ENCODE results near the gene TDRD15. TPM values are rescaled to one million over a fixed set of nuclear protein-coding genes. Genes with fewer than 3 reads are reported as not detected.

TDRD15 gene
- total and polyA plus RNA-seq, 2 donors (not counting 3 experiments of a cell fraction or from before 2014, with no cell fraction given) = not detected

DNA sequence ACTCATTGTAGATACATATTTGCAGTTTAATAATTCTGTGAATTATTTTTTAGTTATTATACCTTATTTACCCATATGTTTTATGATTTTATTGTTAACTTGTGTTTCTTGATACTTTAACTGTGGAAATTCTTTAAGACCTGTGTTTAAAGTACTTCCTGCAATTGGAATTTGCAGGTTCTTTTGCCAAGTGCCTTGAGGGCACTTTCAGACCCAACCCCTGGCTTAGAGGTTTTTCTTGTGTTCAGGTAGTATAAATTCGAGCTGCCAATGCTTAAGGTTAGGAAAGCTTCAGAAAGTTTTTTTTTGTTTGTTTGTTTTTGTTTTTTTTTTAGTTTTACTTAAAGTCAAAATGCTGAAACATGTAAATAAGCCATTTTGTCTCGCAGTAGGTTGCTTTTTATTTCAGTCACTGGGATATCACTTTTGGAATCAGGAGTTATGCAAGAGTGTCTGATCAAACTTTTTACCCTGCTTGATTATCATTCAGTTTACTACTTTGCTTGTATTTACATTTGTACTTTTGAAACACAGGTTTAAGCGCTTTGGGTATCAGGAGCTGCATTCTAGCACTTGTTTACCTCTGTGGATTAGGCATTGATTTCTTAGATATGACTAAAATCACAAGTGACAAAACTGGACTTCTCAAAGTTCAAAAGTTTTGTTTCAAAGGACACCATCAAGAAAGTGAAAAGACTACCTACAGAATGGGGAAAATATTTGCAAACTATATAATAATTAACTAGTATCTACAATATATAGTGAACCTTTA lies 31.8 kb downstream of the TDRD15 start:
- H2AFZ ChIP-seq (ENCODE audit: low read depth, low read length) = no peak overlapping the region
- H3K36me3 ChIP-seq (ENCODE audit: control insufficient read depth in 2 of 2, extremely low read depth in 1 of 2, insufficient read depth in 2 of 2, low read length in 2 of 2) = no peaks in the 10 kb centered on the region
- H3K79me2 ChIP-seq (ENCODE audit: control insufficient read depth, insufficient read depth, low read length) = no peaks in the 10 kb centered on the region
- H3K27me3 ChIP-seq (ENCODE audit: control insufficient read depth in 2 of 2, insufficient read depth in 2 of 2, low read length in 2 of 2) = no peaks in the 10 kb centered on the region
- ChIA-PET POLR2A (no interaction called here), CTCF (no interaction called here)
- intact Hi-C loops (cut with micrococcal nuclease) (no loop called here), dilution Hi-C loops (cut with MboI; ENCODE audit: extremely low pct_ligation_motif_present, low sequenced_read_pairs) (no loop called here)
- BruUV-seq (replicated peaks) = no TSS peak
- no peaks in the 10 kb centered on the region for H3K9me1 ChIP-seq (replicated peaks; ENCODE audit: control insufficient read depth, extremely low read depth, insufficient read depth, low read length)
- H3K4me1 ChIP-seq (ENCODE audit: control insufficient read depth, extremely low read depth, insufficient read depth, low read length) = no peaks in the 10 kb centered on the region
- FAIRE-seq (no peak), DNase-seq (ENCODE audit: low read depth, low spot score) (no peak)
- H3K27ac ChIP-seq (ENCODE audit: insufficient read depth, low read depth, low read length) = no peak overlapping the region
- no peak overlapping the region for H3K9ac ChIP-seq (replicated peaks; ENCODE audit: extremely low read depth, insufficient read depth, low read length)
- TF ChIP-seq JUN (IDR thresholded peaks at IDR 0.05; ENCODE audit: borderline replicate concordance, insufficient read depth, insufficient read length, low read depth) (no peak), GATA2 (IDR thresholded peaks at IDR 0.05; ENCODE audit: insufficient read depth, insufficient read length, low read depth, low read length) (no peak), FOS (IDR thresholded peaks at IDR 0.05; ENCODE audit: borderline replicate concordance, insufficient read depth, low read length) (no peak), MYC (IDR thresholded peaks at IDR 0.05; ENCODE audit: low read depth, low read length) (no peak), POLR2A (IDR thresholded peaks at IDR 0.05; ENCODE audit: low read depth, low read length) (no peak), EZH2 (IDR thresholded peaks at IDR 0.05; ENCODE audit: borderline replicate concordance, low read depth, low read length, severe bottlenecking) (no peak), POLR2AphosphoS5 (IDR thresholded peaks at IDR 0.05; ENCODE audit: insufficient read depth, low read depth, low read length) (no peak)
- TF ChIP-seq, protein P1, sequence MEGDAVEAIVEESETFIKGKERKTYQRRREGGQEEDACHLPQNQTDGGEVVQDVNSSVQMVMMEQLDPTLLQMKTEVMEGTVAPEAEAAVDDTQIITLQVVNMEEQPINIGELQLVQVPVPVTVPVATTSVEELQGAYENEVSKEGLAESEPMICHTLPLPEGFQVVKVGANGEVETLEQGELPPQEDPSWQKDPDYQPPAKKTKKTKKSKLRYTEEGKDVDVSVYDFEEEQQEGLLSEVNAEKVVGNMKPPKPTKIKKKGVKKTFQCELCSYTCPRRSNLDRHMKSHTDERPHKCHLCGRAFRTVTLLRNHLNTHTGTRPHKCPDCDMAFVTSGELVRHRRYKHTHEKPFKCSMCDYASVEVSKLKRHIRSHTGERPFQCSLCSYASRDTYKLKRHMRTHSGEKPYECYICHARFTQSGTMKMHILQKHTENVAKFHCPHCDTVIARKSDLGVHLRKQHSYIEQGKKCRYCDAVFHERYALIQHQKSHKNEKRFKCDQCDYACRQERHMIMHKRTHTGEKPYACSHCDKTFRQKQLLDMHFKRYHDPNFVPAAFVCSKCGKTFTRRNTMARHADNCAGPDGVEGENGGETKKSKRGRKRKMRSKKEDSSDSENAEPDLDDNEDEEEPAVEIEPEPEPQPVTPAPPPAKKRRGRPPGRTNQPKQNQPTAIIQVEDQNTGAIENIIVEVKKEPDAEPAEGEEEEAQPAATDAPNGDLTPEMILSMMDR (IDR thresholded peaks at IDR 0.05; ENCODE audit: extremely low read depth in 1 of 2, insufficient read depth in 1 of 2, low read depth in 1 of 2, low read length in 2 of 2) = no peak
- TF ChIP-seq, protein P2, sequence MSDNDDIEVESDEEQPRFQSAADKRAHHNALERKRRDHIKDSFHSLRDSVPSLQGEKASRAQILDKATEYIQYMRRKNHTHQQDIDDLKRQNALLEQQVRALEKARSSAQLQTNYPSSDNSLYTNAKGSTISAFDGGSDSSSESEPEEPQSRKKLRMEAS (IDR thresholded peaks at IDR 0.05; ENCODE audit: insufficient read depth, insufficient read length) = no peak
- no peak overlapping the region for H3K4me2 ChIP-seq (ENCODE audit: insufficient read depth, low read length)
- H3K9me3 ChIP-seq (replicated peaks; ENCODE audit: control insufficient read depth, insufficient read depth, low read length) = no peaks in the 10 kb centered on the region
- H4K20me1 ChIP-seq (replicated peaks; ENCODE audit: control insufficient read depth, extremely low read depth, insufficient read depth, low read length) = no peaks in the 10 kb centered on the region
- no peak overlapping the region for H3K4me3 ChIP-seq (replicated peaks in 1 of 3; ENCODE audit: insufficient read depth in 1 of 3, low read depth in 1 of 3, low read length in 3 of 3)
